ENCODE measurements around the gene HMGB1.

HMGB1 gene

GRCh38 chr13:30431269-30431940 lies 34.3 kb downstream of the HMGB1 start:
- DNase-seq (no peak), ATAC-seq (replicated peaks) (peak; percentile 41 to 42)
- Mint-ChIP-seq H3K27ac (peak overlapping the region; percentile 47), H3K27me3 (no peaks in the 10 kb centered on the region), H3K9me3 (no peaks in the 10 kb centered on the region), H3K4me1 (peaks cover 13 to 27% of the 10 kb centered on the region in 2 donors), H3K4me3 (peak overlapping the region in 1 of 2 donors; percentile 3), H3K36me3 (no peaks in the 10 kb centered on the region)

- H3K27me3 Mint-ChIP-seq = no peaks in the 10 kb centered on the region
- H3K4me1 Mint-ChIP-seq = peaks cover 13 to 27% of the 10 kb centered on the region in 2 donors
- no peaks in the 10 kb centered on the region for H3K9me3 Mint-ChIP-seq
- H3K4me3 Mint-ChIP-seq = peak overlapping the region; percentile 49 to 71
- DNase-seq = no peak
- ATAC-seq (replicated peaks) = peak; percentile 97 to 98
- H3K27ac Mint-ChIP-seq = peak overlapping the region; percentile 82
- H3K36me3 Mint-ChIP-seq = no peaks in the 10 kb centered on the region
These were observed 35.7 kb downstream of the HMGB1 start for GRCh38 chr13:30429721-30430694.

DNA sequence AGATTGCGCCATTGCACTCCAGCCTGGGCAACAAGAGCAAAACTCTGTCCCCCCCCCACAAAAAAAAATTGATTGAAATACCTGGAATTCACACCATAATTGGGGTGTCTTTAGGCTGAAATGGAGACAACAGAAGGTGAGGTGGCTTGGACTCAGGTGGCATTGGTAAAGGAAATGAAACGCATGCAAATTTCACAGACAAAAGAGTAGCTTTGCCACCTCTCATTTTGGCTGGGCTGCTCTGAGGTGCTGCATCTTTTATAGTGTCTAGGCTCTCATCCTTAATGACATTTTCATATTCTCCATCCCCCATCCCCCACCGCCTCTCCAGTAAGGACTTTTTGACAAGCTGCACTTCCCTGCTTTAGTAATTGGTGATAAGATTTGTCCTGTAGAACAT lies 36.5 kb downstream of the HMGB1 start:
- Mint-ChIP-seq H3K27me3 (no peaks in the 10 kb centered on the region), H3K27ac (no peak overlapping the region), H3K4me3 (no peak overlapping the region), H3K36me3 (no peaks in the 10 kb centered on the region), H3K4me1 (peaks cover 13 to 27% of the 10 kb centered on the region in 2 donors), H3K9me3 (no peaks in the 10 kb centered on the region)
- ATAC-seq (replicated peaks) (no peak), DNase-seq (no peak)

DNA sequence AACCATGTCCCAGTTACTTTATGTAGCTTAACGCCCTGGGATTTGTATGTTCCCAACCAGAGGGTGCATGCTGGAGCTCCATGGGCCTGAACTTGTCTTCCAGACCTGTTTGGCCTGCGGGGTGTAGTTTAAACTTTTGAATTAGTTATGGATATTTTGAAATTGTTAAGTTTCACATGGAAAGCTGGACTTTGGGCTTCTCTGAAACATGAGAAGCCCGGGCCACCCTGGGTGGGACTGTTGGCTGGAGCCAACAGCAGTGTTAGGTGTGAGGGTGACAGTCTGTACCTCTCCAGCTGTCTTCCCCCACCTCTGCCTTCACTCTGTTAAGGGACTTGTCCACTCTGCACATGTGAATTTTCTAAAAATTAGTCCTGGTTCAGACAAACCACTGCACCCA lies 41.8 kb downstream of the HMGB1 start:
- DNase-seq (no peak), ATAC-seq (replicated peaks) (no peak)
- no peaks in the 10 kb centered on the region for H3K36me3 Mint-ChIP-seq
- no peaks in the 10 kb centered on the region for H3K27me3 Mint-ChIP-seq
- H3K9me3 Mint-ChIP-seq = no peaks in the 10 kb centered on the region
- no peak overlapping the region for H3K4me3 Mint-ChIP-seq
- no peak overlapping the region for H3K27ac Mint-ChIP-seq
- peaks cover 11 to 21% of the 10 kb centered on the region in 2 donors for H3K4me1 Mint-ChIP-seq

DNA sequence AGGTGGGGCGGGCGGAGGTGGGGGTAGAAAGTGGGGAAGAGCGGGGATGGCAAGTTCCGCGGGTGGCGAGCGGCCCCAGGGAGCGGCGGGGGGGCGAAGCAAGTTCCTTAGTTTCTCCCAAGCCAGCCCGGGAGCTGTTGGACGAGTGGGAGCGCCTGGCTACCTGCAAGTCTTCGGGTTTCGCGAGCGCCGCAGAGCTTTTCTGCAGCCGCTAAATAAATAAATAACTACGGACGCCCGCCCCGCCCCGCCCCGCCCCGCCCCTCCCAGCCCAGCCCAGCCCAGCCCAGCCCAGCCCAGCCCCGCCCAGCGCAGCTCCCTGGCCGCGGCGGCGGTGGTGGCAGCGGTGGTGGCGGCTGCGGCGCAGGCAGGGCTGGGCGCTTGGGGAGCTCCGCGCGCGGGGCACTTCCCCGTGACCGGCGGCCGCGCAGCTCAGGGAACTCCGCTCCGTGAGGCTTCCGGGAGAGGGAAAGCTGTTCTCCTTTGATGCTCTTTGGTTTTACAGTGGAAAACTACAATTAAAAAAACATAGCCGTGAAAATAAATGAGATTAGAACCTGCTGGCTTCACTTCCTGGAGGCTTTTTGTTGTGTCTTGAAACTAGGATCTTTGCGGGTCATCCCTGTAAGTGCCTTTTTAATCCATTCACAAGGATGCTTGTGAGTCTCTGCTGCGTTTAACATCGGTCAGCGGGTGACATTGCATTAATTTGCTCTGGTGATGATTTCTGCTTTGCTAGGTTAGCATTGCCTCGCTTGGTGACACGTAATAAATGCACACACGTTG lies 43.5 kb downstream of the HMGB1 start, which contains the start of gene UBE2L5:
UBE2L5 (plus strand) TSS at position 440 of the 786 bp plus-strand sequence. CDS start 5,498 bp downstream, outside the sequence.
- ATAC-seq (replicated peaks) = peak; percentile 94
- Mint-ChIP-seq H3K4me1 (peaks cover 14 to 25% of the 10 kb centered on the region in 2 donors), H3K9me3 (no peaks in the 10 kb centered on the region)

GRCh38 chr13:30421093-30422053 lies 44.4 kb downstream of the HMGB1 start:
- Mint-ChIP-seq H3K9me3 (no peaks in the 10 kb centered on the region), H3K36me3 (no peaks in the 10 kb centered on the region), H3K27ac (peak overlapping the region; percentile 72), H3K27me3 (no peaks in the 10 kb centered on the region), H3K4me1 (peaks cover 14 to 31% of the 10 kb centered on the region in 2 donors), H3K4me3 (peak overlapping the region; percentile 84 to 86)
- ATAC-seq (replicated peaks) (peak; percentile 32 to 33), DNase-seq (peak; percentile 20)

More for the DNA sequence above, 43.5 kb downstream of the HMGB1 start, which contains the start of gene UBE2L5:
- Mint-ChIP-seq H3K27ac (peak within 1 kb of the TSS; percentile 92), H3K4me3 (peak within 1 kb of the TSS; percentile 84 to 88), H3K27me3 (no peaks in the 10 kb centered on the region), H3K36me3 (no peaks in the 10 kb centered on the region)
- peak; percentile 58 for DNase-seq

GRCh38 chr13:30418717-30419459 lies 46.8 kb downstream of the HMGB1 start:
- no peaks in the 10 kb centered on the region for H3K9me3 Mint-ChIP-seq
- H3K4me3 Mint-ChIP-seq = no peak overlapping the region
- H3K27ac Mint-ChIP-seq = no peak overlapping the region
- peaks cover 29 to 56% of the 10 kb centered on the region in 2 donors for H3K4me1 Mint-ChIP-seq
- DNase-seq (no peak), ATAC-seq (replicated peaks) (no peak)
- H3K36me3 Mint-ChIP-seq = no peaks in the 10 kb centered on the region
- no peaks in the 10 kb centered on the region for H3K27me3 Mint-ChIP-seq

- no peaks in the 10 kb centered on the region for H3K27me3 Mint-ChIP-seq
- H3K4me3 Mint-ChIP-seq = no peak overlapping the region
- no peak overlapping the region for H3K27ac Mint-ChIP-seq
- H3K9me3 Mint-ChIP-seq = no peaks in the 10 kb centered on the region
- DNase-seq (no peak), ATAC-seq (replicated peaks) (no peak)
- H3K36me3 Mint-ChIP-seq = no peaks in the 10 kb centered on the region
- H3K4me1 Mint-ChIP-seq = peaks cover 33 to 63% of the 10 kb centered on the region in 2 donors
These were observed 47.5 kb downstream of the HMGB1 start for GRCh38 chr13:30418075-30418716.

GRCh38 chr13:30416471-30416870 lies 49.3 kb downstream of the HMGB1 start:
- Mint-ChIP-seq H3K4me1 (peaks cover 34 to 70% of the 10 kb centered on the region in 2 donors), H3K27ac (no peak overlapping the region), H3K9me3 (no peaks in the 10 kb centered on the region), H3K27me3 (no peaks in the 10 kb centered on the region), H3K4me3 (no peak overlapping the region), H3K36me3 (no peaks in the 10 kb centered on the region)
- DNase-seq (no peak), ATAC-seq (replicated peaks) (no peak)

DNA sequence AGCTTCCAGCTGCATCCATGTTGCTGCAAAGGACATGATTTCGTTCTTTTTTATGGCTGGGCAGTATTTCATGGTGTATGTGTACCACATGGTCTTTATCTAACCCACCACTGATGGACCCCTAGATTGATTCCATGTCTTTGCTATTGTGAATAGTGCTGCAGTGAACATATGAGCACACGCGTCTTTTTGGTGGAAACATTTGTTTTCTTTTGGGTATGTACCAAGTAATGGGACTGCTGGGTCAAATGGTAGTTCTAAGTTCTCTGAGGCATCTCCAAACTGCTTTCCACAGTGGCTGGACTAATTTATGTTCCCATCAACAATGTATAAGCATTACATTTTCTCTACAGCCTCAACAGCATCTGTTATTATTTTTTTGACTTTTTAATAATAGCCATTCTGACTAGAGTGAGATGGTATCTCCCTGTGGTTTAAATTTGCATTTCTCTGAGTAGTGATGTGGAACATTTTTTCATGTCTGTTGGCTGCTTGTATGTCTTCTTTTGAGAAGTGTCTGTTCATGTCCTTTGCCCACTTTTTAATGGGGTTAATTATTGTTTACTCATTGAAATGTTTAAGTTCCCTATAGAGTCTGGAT lies 50.2 kb downstream of the HMGB1 start:
- Mint-ChIP-seq H3K4me1 (peaks cover 27 to 62% of the 10 kb centered on the region in 2 donors), H3K27ac (peak overlapping the region; percentile 84), H3K9me3 (no peaks in the 10 kb centered on the region), H3K27me3 (no peaks in the 10 kb centered on the region), H3K4me3 (peak overlapping the region; percentile 21 to 46), H3K36me3 (no peaks in the 10 kb centered on the region)
- DNase-seq (no peak), ATAC-seq (replicated peaks) (peak; percentile 82 to 83)

GRCh38 chr13:30413842-30414241 lies 51.9 kb downstream of the HMGB1 start:
- Mint-ChIP-seq H3K27me3 (no peaks in the 10 kb centered on the region), H3K36me3 (no peaks in the 10 kb centered on the region), H3K4me3 (no peak overlapping the region), H3K9me3 (no peaks in the 10 kb centered on the region), H3K4me1 (peaks cover 33 to 70% of the 10 kb centered on the region in 2 donors), H3K27ac (no peak overlapping the region)
- DNase-seq (no peak), ATAC-seq (replicated peaks) (peak in 1 of 2 donors; percentile 35)

GRCh38 chr13:30412346-30412745 lies 53.4 kb downstream of the HMGB1 start:
- Mint-ChIP-seq H3K4me1 (peaks cover 36 to 74% of the 10 kb centered on the region in 2 donors), H3K4me3 (no peak overlapping the region), H3K9me3 (no peaks in the 10 kb centered on the region), H3K27me3 (no peaks in the 10 kb centered on the region), H3K27ac (no peak overlapping the region), H3K36me3 (no peaks in the 10 kb centered on the region)
- ATAC-seq (replicated peaks) (no peak), DNase-seq (no peak)

Measured in stimulated activated naive B cell treated with anti-CD40 and anti-IgM and Interleukin-4, amounts not matched to agents 10 μg/mL and 1 μg/mL and 100 μg/mL, for 72 hours (primary cell).